Measurements from ENCODE around the gene WNT9B.

WNT9B gene

GRCh38 chr17:46929413-46929812, 78.0 kb downstream of the WNT9B start:
- Histone ChIP-seq H3K4me1 (ENCODE audit: control insufficient read depth, insufficient read depth, low read length) (peaks cover 5% of the 10 kb centered on the region; the same call in 1 of the 2 replicates), H3K9ac (ENCODE audit: low read length) (no peak overlapping the region), H3K27me3 (ENCODE audit: control insufficient read depth, insufficient read depth, low read length) (no peaks in the 10 kb centered on the region), H3K27ac (ENCODE audit: low read depth, low read length) (no peak overlapping the region), H3K36me3 (ENCODE audit: control insufficient read depth, insufficient read depth, low read length) (peaks cover 55% of the 10 kb centered on the region), H3K9me3 (ENCODE audit: control insufficient read depth, insufficient read depth, low read depth, low read length) (no peaks in the 10 kb centered on the region), H3K4me3 (ENCODE audit: low read depth, low read length) (no peak overlapping the region)

- H3K36me3 ChIP-seq (ENCODE audit: control insufficient read depth, insufficient read depth, low read length), result peaks cover 62% of the 10 kb centered on the region
- no peak overlapping the region for H3K27ac ChIP-seq (ENCODE audit: low read depth, low read length)
- H3K4me3 ChIP-seq (ENCODE audit: low read depth, low read length), result no peak overlapping the region
- no peak overlapping the region for H3K9ac ChIP-seq (ENCODE audit: low read length)
- no peaks in the 10 kb centered on the region for H3K9me3 ChIP-seq (ENCODE audit: control insufficient read depth, insufficient read depth, low read depth, low read length)
- peaks cover 5% of the 10 kb centered on the region; the same call in 1 of the 2 replicates for H3K4me1 ChIP-seq (ENCODE audit: control insufficient read depth, insufficient read depth, low read length)
- no peaks in the 10 kb centered on the region for H3K27me3 ChIP-seq (ENCODE audit: control insufficient read depth, insufficient read depth, low read length)
These were observed 78.7 kb downstream of the WNT9B start for GRCh38 chr17:46930051-46930450.

DNA sequence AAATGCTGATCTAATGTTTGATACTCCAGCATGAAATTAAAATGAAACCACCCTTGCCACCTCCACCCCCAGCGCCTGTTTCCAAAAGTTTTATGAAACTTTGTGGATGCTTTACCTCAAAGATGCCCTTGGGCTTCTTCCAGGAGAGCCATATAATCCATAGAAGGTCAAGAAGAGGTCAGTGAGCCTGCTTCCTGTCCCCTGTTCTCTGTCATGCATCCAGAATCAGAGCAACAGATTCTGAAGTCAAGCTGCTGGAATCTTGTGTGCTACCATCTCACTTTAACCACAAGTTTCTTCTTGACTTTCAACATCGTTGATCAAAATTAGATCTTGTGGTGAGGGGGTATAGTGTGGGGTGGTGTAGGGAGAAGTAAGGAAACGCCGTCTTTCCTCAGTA, 80.2 kb downstream of the WNT9B start:
- Histone ChIP-seq H3K9ac (ENCODE audit: low read length) (no peak overlapping the region), H3K4me3 (ENCODE audit: low read depth, low read length) (no peak overlapping the region), H3K4me1 (ENCODE audit: control insufficient read depth, insufficient read depth, low read length) (peaks cover 5% of the 10 kb centered on the region; the same call in 1 of the 2 replicates), H3K27me3 (ENCODE audit: control insufficient read depth, insufficient read depth, low read length) (no peaks in the 10 kb centered on the region), H3K27ac (ENCODE audit: low read depth, low read length) (no peak overlapping the region), H3K9me3 (ENCODE audit: control insufficient read depth, insufficient read depth, low read depth, low read length) (no peaks in the 10 kb centered on the region), H3K36me3 (ENCODE audit: control insufficient read depth, insufficient read depth, low read length) (peaks cover 77% of the 10 kb centered on the region)

GRCh38 chr17:46935658-46936266, 84.4 kb downstream of the WNT9B start:
- Histone ChIP-seq H3K27ac (ENCODE audit: low read depth, low read length) (no peak overlapping the region), H3K36me3 (ENCODE audit: control insufficient read depth, insufficient read depth, low read length) (peaks cover 96% of the 10 kb centered on the region), H3K4me3 (ENCODE audit: low read depth, low read length) (no peak overlapping the region), H3K4me1 (ENCODE audit: control insufficient read depth, insufficient read depth, low read length) (no peaks in the 10 kb centered on the region), H3K27me3 (ENCODE audit: control insufficient read depth, insufficient read depth, low read length) (no peaks in the 10 kb centered on the region), H3K9ac (ENCODE audit: low read length) (peak overlapping the region; percentile 10), H3K9me3 (ENCODE audit: control insufficient read depth, insufficient read depth, low read depth, low read length) (no peaks in the 10 kb centered on the region)
